GM21515 (cell line): ENCODE data around the gene DDB1.

Experiments
- ATAC-seq: cut with Tn5 transposase; IDR thresholded peaks from one replicate; pipeline ENCODE4 v1.9.1; 2021; ENCODE audit not compliant: unreplicated experiment

DDB1 gene

GRCh38 chr11:61332797-61333549, at the start of gene DDB1, which contains the start of gene TKFC:
Gene DDB1, minus strand, starts transcription at chr11:61333105. Its CDS starts 137 bp downstream, at chr11:61332968.
Gene TKFC, plus strand, starts transcription at chr11:61333228. Its CDS starts 1,501 bp downstream, at chr11:61334729.
- ATAC-seq: peak; percentile 90

GRCh38 chr11:61380884-61381283, 48.0 kb upstream of the DDB1 start:
- ATAC-seq: no peak

GRCh38 chr11:61378713-61379313, 45.9 kb upstream of the DDB1 start:
- ATAC-seq: no peak

GRCh38 chr11:61377461-61378160, 44.7 kb upstream of the DDB1 start:
- no peak for ATAC-seq

- ATAC-seq: no peak
These were observed 42.8 kb upstream of the DDB1 start for GRCh38 chr11:61375761-61376108.

GRCh38 chr11:61372659-61373420, 39.9 kb upstream of the DDB1 start:
- ATAC-seq: no peak

GRCh38 chr11:61370349-61371005, 37.6 kb upstream of the DDB1 start:
- ATAC-seq: no peak

- ATAC-seq: no peak
These were observed 36.8 kb upstream of the DDB1 start for GRCh38 chr11:61369372-61370348.

- ATAC-seq: no peak
These were observed 35.7 kb upstream of the DDB1 start for GRCh38 chr11:61368646-61369045.

- no peak for ATAC-seq
These were observed 34.5 kb upstream of the DDB1 start for GRCh38 chr11:61367406-61367805.

GRCh38 chr11:61364012-61364675, 31.2 kb upstream of the DDB1 start:
- no peak for ATAC-seq

- no peak for ATAC-seq
These were observed 29.6 kb upstream of the DDB1 start for GRCh38 chr11:61362542-61362875.

- peak; percentile 85 for ATAC-seq
These were observed 29.0 kb upstream of the DDB1 start, which contains the start of the genes CYB561A3 and TMEM138 for GRCh38 chr11:61361741-61362541. Gene CYB561A3, minus strand, starts transcription at chr11:61361882. Its CDS starts 5,169 bp downstream, at chr11:61356713. Gene TMEM138, plus strand, starts transcription at chr11:61362374. Its CDS starts 2,017 bp downstream, at chr11:61364391.

GRCh38 chr11:61361237-61361740, 28.4 kb upstream of the DDB1 start:
- peak; percentile 7 for ATAC-seq

GRCh38 chr11:61359516-61359915, 26.6 kb upstream of the DDB1 start:
- no peak for ATAC-seq

GRCh38 chr11:61358566-61358965, 25.7 kb upstream of the DDB1 start:
- ATAC-seq: no peak

GRCh38 chr11:61357894-61358239, 25.0 kb upstream of the DDB1 start:
- ATAC-seq: no peak
